HG02970 (cell line): Measurements from ENCODE around the gene ADI1.
"Not testable (repeated sequence)": the region's sequence is repeated elsewhere in the genome, so short reads cannot be mapped to it uniquely, and the experiment has no call there.

Experiments
- ATAC-seq: cut with Tn5 transposase; IDR thresholded peaks from one replicate; pipeline ENCODE4 v1.9.1; 2021; ENCODE audit warnings: mild to moderate bottlenecking, moderate library complexity, moderate number of reproducible peaks; ENCODE audit not compliant: unreplicated experiment, low FRiP score

Gene ADI1

GRCh38 chr2:3451169-3451568 lies 68.2 kb downstream of the ADI1 start:
- ATAC-seq = no peak

- no peak for ATAC-seq
Measured at GRCh38 chr2:3450385-3451010, 68.8 kb downstream of the ADI1 start.

GRCh38 chr2:3449936-3450335 lies 69.4 kb downstream of the ADI1 start:
- ATAC-seq = no peak

- no peak for ATAC-seq
Measured at GRCh38 chr2:3449086-3449485, 70.2 kb downstream of the ADI1 start.

- not testable (repeated sequence) for ATAC-seq
Measured at GRCh38 chr2:3448441-3448911, 70.9 kb downstream of the ADI1 start.

GRCh38 chr2:3447789-3448317 lies 71.5 kb downstream of the ADI1 start:
- no peak for ATAC-seq
